Measurements from ENCODE around the gene AVEN.

AVEN gene

GRCh38 chr15:33982516-33982915, 56.5 kb downstream of the AVEN start:
- DNase-seq: no peak

DNA sequence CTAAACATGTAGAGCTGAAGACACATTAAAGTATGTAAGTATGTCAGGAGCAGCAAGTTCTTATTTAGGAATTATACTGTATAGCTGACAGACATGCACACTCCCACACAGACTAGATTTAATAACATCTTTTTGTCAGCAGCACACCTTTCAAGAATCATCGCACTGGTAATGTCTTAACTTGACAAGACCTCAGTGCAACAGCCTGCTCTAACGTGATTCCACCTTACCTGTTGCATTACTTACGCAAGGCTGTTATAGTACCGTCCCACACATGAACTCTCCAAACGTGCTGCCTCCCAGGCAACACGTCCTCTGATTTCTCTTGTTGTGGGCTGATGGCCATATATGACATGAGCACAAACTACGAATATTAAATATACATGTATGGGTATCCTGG, 58.8 kb downstream of the AVEN start:
- DNase-seq: no peak

- no peak for DNase-seq
Measured at GRCh38 chr15:33975022-33975565, 63.9 kb downstream of the AVEN start.

DNA sequence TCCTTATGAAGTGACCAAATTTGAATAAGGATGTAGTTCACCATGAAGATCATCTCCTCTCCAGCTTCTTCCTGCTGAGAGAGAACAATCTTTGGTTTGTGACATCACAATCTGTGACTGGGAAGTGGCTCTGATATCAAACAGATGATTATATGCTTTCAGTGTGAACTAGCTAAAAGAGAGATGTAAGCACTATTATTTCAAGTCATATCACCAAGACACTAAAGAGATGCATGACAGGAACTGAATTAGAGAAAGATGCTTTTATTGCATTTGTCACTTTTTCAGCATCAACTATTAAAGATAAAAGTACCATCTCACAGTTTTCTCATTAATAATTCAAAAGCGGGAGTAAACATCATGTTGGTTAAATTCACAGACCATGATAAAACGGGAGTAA, 67.2 kb downstream of the AVEN start:
- DNase-seq: no peak

DNA sequence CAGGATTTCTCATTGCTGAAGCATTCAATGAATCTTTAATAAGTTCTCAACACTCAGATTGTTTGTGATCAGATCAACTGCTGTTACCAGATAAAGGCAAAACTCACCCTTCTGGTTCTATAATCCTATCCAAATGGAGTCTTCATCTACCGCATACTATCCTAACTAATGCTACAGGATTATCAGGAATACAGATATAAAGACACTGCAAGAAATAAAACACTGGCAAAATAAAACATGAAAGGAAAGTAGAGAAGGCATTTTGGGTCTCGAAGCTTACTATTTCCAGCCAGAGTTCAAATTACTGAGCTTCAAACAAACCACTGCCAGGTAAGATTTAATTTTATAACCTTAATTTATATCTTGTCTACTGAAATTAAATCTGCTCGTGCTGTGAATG, 70.2 kb downstream of the AVEN start:
- DNase-seq: no peak

- DNase-seq: peak; percentile 4
Measured at GRCh38 chr15:33968224-33968623, 70.8 kb downstream of the AVEN start, which contains the start of gene CHRM5. TSS of gene CHRM5 (plus strand) at chr15:33968497. CDS start at chr15:34062718, 94,221 bp downstream.

- DNase-seq: no peak
Measured at GRCh38 chr15:33964665-33965040, 74.4 kb downstream of the AVEN start.

DNA sequence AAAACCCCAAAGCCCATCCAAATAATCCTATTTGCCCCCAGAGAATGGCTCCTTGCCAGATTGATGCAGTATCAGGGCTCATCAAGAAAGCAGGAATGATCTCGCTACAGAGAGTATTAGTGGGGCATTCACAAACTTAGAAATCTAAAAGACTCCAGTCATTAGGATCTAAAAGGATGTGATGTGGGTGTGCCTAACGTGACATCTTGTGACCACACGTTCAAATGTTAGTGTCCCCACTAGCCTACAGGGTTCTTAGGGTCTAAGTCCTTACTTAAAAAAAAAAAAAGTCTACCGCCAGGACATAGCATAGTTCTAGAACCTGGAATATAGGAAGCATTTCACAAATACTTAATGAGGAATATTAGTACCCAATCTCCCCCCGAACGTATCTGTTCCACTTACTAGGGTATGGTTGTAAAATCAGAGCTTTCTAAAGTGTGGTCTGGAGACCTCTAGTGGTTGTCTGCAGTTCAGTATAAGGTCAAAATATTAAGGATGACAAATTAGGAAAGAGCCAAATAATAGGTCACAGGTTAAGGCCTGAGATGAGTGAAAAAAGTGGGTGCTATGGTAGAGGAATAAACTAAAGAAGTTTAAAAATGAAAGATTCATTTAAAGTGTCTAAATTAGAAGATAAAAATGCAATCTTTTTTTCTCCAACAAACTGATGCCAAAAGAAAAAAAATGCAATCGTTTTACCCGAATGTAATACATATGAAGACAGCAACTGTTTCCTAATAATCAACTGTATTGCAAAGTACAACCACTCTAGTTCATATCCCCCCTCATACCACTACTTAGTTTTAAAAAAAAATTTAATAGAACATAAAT, 75.0 kb downstream of the AVEN start:
- DNase-seq: peak; percentile 30

- DNase-seq: no peak
Measured at GRCh38 chr15:33960549-33960935, 78.5 kb downstream of the AVEN start.

DNA sequence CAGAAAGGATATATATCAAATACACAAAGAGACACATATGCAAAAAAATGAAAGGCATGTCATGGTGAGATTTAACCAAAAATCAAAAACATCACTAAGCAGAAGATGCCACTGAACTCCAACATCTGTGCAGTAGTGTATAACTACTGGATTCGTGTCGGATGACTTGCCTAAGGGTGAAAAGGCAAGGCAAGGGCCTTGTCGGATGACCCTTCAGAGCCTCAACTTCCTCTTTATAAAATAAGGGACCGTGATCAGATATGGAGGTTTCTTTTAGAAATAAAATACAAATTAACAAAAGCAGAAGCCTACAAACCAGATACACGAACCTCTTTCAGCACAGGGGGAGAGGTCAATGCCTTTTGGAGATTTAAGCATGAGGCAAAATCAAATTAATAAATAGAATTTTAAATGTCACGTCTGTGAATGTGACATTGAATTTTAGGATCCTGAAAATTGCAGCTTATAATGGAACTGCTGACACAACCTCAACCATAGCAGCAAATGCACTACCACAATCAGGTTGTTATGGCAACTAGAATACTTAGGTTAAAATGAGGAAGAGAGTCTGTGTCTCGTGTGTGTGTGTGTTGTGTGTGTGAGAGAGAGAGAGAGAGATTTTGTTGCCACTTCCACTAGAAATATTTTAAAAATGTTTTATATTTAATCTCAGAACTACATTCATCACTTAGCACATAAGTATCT, 79.0 kb downstream of the AVEN start:
- DNase-seq: no peak

DNA sequence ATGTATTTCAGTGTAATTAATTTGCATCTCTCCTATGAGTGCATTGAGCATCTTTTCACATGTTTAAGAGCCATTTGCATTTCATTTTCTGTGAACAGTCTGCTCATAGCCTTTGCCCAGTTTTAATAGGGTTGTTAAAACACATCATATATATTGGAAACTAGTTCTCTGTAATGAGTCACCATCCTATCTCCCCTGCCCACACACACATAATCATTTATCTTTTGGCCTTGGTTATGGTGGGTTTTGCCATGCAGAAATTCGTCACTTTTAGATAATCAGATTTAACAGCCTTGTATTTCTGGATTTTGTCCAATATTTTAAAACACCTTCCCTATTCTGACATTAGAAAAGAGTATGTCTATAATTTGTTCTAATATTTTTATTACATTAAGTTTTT, 82.6 kb downstream of the AVEN start:
- no peak for DNase-seq

- DNase-seq: no peak
Measured at GRCh38 chr15:33955945-33956344, 83.1 kb downstream of the AVEN start.

- no peak for DNase-seq
Measured at GRCh38 chr15:33946152-33946551, 92.9 kb downstream of the AVEN start.

DNA sequence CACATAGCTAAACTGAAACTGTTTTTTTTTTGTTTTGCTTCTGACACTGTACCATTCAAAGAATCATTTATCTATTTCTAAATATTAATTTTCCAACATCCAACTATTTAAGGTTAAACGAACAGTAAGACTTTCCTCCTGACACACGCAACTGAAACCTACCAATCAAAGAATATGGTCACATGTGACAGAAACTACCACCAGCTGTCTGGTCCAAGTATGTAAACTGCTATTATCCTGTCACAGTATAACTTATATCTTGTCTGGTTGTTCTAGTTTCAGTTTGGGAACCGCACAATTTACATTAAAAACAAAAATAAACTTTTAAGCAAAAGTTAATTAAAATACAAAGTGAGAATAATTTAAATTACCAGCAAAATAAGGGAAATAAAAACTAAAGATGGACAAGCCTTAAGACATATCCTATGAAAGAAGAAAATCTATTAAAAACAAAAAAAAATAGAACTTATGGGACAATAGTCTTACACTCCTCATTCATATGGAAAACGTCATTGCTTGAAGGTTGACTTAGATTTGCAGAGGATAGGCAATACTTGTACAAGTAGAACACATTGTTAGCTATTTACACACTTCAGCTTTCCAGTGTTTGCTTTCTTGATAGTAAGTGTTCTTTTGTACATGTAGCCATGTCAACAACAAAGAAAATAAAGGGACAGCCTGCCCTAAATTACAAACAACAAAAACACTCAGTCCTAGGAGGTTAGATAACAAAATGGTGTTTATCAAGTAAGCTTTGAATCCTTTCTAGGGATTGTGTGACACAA, 97.5 kb downstream of the AVEN start:
- no peak for DNase-seq

- no peak for DNase-seq
Measured at GRCh38 chr15:33934921-33935320, 104.1 kb downstream of the AVEN start.

GRCh38 chr15:33934396-33934795, 104.6 kb downstream of the AVEN start:
- no peak for DNase-seq

DNA sequence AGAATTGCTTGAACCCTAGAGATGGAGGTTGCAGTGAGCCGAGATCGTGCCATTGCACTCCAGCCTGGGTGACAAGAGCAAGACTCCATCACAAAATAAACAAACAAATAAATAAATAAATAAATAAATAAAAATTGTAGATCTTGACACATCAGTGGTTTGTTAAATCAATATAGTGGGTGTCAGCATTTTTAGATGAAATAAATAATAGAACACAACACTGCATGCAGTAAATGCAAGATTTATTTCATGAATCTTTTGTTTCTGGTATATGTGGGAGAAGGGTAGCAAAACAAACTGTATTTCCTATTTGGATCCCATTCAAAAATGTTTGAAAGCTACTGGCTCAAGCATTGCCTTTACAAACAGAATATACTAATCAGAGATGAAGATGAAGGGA, 106.3 kb downstream of the AVEN start:
- no peak for DNase-seq

GRCh38 chr15:33926260-33926659, 112.7 kb downstream of the AVEN start:
- no peak for DNase-seq

GRCh38 chr15:33923446-33923845, 115.6 kb downstream of the AVEN start:
- DNase-seq: no peak

DNA sequence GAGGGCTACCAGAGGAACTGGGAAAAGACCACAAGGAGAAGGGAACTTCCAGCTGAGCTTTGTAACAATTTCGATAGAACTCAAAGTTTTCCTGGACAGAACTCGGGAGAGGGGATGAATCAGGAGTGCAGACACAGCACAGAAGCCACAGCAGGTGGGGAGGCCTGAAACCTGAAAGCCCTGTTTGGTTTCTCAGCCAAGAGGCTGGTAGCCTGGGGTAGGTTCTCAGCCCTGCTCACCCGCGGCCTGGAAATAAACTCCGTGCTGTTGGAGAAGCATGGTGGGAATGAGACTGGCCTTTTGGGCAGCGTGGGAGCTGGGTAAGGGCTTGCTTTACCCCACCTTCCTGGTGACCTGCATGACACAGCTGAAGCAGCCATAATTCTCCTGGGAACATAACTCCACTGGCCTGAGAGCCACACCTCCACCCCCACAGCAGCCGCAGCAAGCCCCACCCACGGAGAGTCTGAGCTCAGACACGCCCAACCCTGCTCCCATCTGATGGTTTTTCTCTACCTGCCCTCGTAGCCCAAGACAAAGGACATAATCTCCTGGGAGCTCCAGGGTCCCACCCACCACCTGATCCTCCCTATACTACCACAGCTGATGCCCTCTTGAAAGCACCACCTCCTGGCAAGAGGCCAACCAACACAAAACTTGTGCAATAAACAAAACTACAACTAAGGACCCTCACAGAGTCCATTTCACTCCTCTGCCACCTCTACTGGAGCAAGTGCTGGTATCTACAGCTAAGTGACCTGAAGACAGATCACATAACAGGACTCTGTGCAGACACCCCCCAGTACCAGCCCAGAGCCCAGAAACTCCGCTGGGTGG, 123.2 kb downstream of the AVEN start:
- peak; percentile 1 for DNase-seq

GRCh38 chr15:33913459-33913858, 125.5 kb downstream of the AVEN start:
- no peak for DNase-seq

DNA sequence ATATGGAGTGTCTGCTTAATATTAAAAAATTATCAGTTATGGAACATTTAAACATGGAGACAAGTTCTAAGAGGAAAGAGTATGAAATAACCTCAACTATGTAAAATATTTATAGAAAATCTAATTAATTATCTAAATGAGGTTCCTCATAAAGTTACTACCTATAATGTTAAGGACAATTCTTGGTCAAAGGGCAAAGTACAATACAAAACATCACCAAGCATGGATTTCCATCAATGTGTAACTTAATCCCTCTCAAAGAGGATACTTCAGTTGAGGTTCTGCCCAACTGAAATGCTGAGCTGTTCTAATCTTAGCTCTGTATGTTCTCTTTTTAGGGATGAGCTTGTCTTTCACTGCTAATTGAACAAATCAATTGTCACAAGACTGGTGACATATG, 126.7 kb downstream of the AVEN start:
- no peak for DNase-seq
